Measurements from ENCODE around the gene MTMR11.

MTMR11 gene

DNA sequence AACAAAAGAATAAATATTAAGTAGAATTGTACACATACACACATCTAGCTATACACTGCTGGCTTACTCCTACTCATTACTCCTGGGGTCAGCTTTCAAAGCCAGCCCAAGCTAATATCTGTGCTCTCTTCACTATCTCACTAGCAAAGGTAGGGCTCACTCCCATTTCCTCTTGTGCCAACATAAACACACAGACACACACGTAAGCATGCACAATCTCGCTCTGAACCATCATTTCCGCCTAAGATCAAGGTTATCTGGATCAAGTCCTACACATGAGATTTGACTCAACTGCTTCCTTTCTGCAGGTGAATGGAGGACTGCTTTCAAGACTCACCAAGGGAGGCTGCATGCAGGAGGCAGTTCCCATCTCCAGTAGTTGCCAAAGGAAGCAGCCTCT is 28.8 kb upstream of the MTMR11 start:
- Histone ChIP-seq H3K9me3 (ENCODE audit: low read length) (no peaks in the 10 kb centered on the region), H4K20me1 (ENCODE audit: insufficient read depth, low read length) (no peaks in the 10 kb centered on the region), H3K9ac (ENCODE audit: low read length) (no peak overlapping the region), H2AFZ (ENCODE audit: low read length) (no peak overlapping the region), H3K27me3 (ENCODE audit: insufficient read depth, low read length) (no peaks in the 10 kb centered on the region), H3K4me3 (ENCODE audit: low read depth, low read length, poor library complexity, severe bottlenecking) (no peak overlapping the region), H3K4me2 (ENCODE audit: low read length) (no peak overlapping the region), H3K9me2 (ENCODE audit: low read depth, low read length) (no peaks in the 10 kb centered on the region), H3F3A (ENCODE audit: insufficient read depth, low read length) (no peaks in the 10 kb centered on the region), H3K4me1 (ENCODE audit: insufficient read depth, low read length, severe bottlenecking) (no peaks in the 10 kb centered on the region), H3K36me3 (ENCODE audit: insufficient read depth, low read length) (no peaks in the 10 kb centered on the region), H3K27ac (ENCODE audit: low read depth, low read length, poor library complexity, severe bottlenecking) (no peak overlapping the region), H3K79me2 (ENCODE audit: insufficient read depth, low read length) (no peaks in the 10 kb centered on the region)
- no peak for TF ChIP-seq EZH2 (IDR thresholded peaks at IDR 0.05; ENCODE audit: borderline replicate concordance, low read length)
- TF ChIP-seq, protein P1, sequence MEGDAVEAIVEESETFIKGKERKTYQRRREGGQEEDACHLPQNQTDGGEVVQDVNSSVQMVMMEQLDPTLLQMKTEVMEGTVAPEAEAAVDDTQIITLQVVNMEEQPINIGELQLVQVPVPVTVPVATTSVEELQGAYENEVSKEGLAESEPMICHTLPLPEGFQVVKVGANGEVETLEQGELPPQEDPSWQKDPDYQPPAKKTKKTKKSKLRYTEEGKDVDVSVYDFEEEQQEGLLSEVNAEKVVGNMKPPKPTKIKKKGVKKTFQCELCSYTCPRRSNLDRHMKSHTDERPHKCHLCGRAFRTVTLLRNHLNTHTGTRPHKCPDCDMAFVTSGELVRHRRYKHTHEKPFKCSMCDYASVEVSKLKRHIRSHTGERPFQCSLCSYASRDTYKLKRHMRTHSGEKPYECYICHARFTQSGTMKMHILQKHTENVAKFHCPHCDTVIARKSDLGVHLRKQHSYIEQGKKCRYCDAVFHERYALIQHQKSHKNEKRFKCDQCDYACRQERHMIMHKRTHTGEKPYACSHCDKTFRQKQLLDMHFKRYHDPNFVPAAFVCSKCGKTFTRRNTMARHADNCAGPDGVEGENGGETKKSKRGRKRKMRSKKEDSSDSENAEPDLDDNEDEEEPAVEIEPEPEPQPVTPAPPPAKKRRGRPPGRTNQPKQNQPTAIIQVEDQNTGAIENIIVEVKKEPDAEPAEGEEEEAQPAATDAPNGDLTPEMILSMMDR (IDR thresholded peaks at IDR 0.05; ENCODE audit: low read length): no peak

DNA sequence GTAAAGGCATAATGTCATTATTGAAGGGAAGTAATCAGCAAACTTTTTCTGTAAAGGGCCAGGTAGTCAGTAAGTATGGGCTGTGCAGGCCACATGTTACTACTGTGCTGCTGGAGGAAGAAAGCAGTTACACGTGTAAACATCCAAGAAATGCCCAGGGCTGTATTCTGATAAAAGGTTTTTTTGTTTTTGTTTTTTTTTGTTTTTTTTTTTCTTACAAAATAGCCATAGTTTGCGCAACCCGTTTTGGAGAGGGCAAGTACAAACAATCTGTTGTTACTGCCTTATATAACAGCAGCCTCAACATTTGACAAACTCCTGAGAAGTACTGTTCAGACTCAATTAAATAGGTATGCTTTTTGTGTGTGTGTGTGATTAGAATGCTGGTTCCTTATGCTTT is 26.7 kb upstream of the MTMR11 start:
- Histone ChIP-seq H3K27ac (ENCODE audit: low read depth, low read length, poor library complexity, severe bottlenecking) (no peak overlapping the region), H2AFZ (ENCODE audit: low read length) (no peak overlapping the region), H3K4me3 (ENCODE audit: low read depth, low read length, poor library complexity, severe bottlenecking) (no peak overlapping the region), H3K4me1 (ENCODE audit: insufficient read depth, low read length, severe bottlenecking) (no peaks in the 10 kb centered on the region), H3K79me2 (ENCODE audit: insufficient read depth, low read length) (no peaks in the 10 kb centered on the region), H3K9me3 (ENCODE audit: low read length) (no peaks in the 10 kb centered on the region), H3K4me2 (ENCODE audit: low read length) (no peak overlapping the region), H3F3A (ENCODE audit: insufficient read depth, low read length) (no peaks in the 10 kb centered on the region), H3K27me3 (ENCODE audit: insufficient read depth, low read length) (no peaks in the 10 kb centered on the region), H3K9ac (ENCODE audit: low read length) (no peak overlapping the region), H4K20me1 (ENCODE audit: insufficient read depth, low read length) (no peaks in the 10 kb centered on the region), H3K9me2 (ENCODE audit: low read depth, low read length) (no peaks in the 10 kb centered on the region), H3K36me3 (ENCODE audit: insufficient read depth, low read length) (no peaks in the 10 kb centered on the region)
- no peak for TF ChIP-seq EZH2 (IDR thresholded peaks at IDR 0.05; ENCODE audit: borderline replicate concordance, low read length)
- TF ChIP-seq, protein P1 (IDR thresholded peaks at IDR 0.05; ENCODE audit: low read length): no peak

DNA sequence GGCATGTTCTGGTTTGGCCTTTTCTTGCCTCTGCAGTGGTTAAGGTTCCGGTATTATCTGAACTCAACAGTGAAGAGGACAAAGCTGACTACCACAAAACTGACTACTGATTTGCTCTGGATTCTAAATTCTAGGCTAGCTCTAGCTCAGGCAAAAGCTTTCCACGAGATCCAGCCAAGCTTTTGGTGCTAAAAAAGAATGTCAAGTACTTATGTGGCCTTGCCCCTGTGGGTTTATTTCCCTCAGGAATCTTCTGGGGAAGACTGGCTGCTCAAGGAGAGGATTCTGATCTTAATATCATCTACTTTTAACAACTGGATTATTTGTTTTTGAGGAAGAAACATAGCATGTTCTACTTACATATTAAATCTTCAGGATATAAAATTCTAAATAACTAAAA is 26.1 kb upstream of the MTMR11 start:
- H3K27me3 ChIP-seq (ENCODE audit: insufficient read depth, low read length): no peaks in the 10 kb centered on the region
- H3K27ac ChIP-seq (ENCODE audit: low read depth, low read length, poor library complexity, severe bottlenecking): no peak overlapping the region
- no peak overlapping the region for H3K4me3 ChIP-seq (ENCODE audit: low read depth, low read length, poor library complexity, severe bottlenecking)
- H3K4me2 ChIP-seq (ENCODE audit: low read length): no peak overlapping the region
- no peaks in the 10 kb centered on the region for H3K79me2 ChIP-seq (ENCODE audit: insufficient read depth, low read length)
- no peaks in the 10 kb centered on the region for H4K20me1 ChIP-seq (ENCODE audit: insufficient read depth, low read length)
- H3K9me3 ChIP-seq (ENCODE audit: low read length): no peaks in the 10 kb centered on the region
- TF ChIP-seq EZH2 (IDR thresholded peaks at IDR 0.05; ENCODE audit: borderline replicate concordance, low read length): no peak
- TF ChIP-seq, protein P1 (IDR thresholded peaks at IDR 0.05; ENCODE audit: low read length): no peak
- H2AFZ ChIP-seq (ENCODE audit: low read length): no peak overlapping the region
- H3K36me3 ChIP-seq (ENCODE audit: insufficient read depth, low read length): no peaks in the 10 kb centered on the region; the same call in 1 of the 2 replicates
- H3K9me2 ChIP-seq (ENCODE audit: low read depth, low read length): no peaks in the 10 kb centered on the region
- H3K4me1 ChIP-seq (ENCODE audit: insufficient read depth, low read length, severe bottlenecking): no peaks in the 10 kb centered on the region
- no peaks in the 10 kb centered on the region for H3F3A ChIP-seq (ENCODE audit: insufficient read depth, low read length)
- H3K9ac ChIP-seq (ENCODE audit: low read length): no peak overlapping the region
